Stimulated activated CD8-positive, alpha-beta memory T cell treated with anti-CD3 and anti-CD28 coated beads, Interleukin-15, amount 100 ng/mL, for 4 hours (primary cell): Measurements from ENCODE around the gene SNRPD2.
"Not testable (repeated sequence)": the region's sequence is repeated elsewhere in the genome, so short reads cannot be mapped to it uniquely, and the experiment has no call there.

Experiments used
- DNase-seq, 2 donors: peaks; one replicate each; pipeline ENCODE4 v3.0.0-alpha.2; 2020; ENCODE audit warnings: low read depth in 2 of 2

Gene SNRPD2

DNA sequence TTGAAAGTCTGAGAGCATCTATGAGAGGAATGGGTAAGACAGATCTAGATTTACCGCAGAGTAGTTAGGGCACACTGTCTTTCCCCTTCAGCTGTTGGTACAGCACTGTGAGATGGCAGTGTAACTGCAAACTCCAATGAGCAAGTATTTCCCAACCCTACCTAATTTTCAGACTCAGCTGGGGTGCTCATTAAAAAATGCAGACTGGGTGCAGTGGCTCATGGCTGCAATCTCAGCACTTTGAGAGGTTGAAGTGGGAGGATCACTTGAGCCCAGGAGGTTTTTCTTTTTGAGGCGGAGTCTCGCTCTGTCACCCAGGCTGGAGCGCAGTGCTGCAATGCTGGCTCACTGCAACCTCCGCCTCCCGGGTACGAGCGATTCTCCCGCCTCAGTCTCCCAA lies 13.4 kb upstream of the SNRPD2 start:
- no peak for DNase-seq

DNA sequence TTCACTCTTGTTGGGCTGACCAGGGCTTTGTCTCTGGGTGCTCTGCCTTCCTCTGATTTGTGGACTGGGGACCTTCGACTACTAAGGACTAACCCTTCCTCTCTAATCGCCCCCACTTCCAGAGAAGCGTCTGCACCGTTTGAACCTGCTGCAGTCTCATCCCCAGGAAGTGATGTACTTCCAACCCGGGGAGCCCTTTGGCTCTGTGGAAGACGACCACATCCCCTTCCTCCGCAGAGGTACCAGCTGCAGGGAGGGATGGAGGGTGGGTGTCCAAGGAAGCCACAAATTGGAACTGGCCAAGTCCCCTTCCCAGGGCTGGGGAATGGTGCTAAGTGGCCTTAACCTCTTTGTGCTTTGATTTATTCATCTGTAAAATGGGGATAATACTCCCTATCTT lies 9.9 kb upstream of the SNRPD2 start:
- DNase-seq: no peak

DNA sequence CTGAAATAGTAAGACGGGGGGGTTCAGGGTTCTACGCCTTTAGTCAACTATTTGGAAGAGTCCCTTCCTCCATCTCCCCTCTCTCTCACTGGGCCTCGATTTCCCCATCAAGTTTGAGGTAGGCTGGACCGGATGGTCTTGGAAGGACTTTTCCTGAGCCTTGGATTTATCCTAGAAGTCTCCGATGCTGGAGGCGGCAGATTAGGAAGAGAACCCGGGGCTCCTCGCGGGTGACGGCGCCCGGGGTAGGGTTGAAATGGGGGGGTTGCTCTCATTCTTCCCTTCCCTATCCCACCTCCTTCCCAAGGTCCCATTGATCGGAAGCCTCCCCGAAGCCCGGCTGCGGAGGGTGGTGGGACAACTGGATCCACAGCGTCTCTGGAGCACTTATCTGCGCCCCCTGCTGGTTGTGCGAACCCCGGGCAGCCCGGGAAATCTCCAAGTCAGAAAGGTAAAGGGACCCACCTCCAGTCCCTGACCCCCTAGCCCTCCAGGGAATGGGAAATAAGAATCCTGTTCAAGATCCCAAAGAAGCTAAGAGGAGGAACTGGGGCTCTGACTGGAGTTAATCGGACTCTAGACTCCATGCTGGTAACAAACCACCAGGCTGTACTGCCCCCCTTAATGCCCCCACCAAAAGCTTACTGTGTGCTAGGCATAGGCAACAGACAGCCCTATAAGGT lies 1.5 kb upstream of the SNRPD2 start:
- DNase-seq: peak in 1 of 2 donors; percentile 53

DNA sequence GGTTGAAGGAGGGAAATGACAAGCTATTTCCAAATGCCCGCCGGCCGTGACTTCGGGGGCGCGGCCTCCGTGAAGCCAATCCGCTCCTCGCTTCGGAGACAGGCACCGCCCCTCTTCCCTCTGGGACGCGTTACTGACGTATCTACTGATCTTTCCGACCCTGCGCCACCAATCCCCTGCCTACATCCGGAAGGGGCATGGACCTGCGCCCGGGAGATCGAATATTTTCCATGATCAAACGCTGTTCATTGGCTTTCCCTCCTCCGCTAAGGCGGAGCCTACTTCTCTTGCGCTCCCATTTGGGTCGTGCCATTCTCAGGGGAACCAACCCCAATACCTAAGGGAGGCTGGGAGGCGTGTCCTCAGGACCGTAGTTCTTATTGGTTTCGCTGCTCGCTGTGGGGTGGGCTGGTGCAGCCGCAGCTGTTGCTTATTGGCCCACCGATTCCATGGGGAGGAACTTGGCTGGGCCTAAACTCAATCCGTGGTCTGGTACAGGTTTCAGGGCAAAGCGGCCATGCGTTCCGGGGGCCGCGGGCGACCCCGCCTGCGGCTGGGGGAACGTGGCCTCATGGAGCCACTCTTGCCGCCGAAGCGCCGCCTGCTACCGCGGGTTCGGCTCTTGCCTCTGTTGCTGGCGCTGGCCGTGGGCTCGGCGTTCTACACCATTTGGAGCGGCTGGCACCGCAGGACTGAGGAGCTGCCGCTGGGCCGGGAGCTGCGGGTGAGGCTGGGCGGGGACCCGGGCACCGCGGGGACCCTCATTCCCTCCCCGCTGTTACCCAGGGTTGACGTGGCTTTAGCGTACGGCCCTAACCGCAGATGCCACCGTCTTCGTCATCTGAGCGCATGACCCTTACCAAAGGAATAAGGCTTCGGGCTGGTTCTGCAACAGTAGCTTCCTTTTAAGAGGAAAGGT lies 693 bp upstream of the SNRPD2 start, which contains the start of gene QPCTL:
QPCTL (plus strand) TSS at position 480 of the 919 bp plus-strand sequence; CDS start at position 518, 38 bp downstream.
- peak; percentile 92 to 97 for DNase-seq

DNA sequence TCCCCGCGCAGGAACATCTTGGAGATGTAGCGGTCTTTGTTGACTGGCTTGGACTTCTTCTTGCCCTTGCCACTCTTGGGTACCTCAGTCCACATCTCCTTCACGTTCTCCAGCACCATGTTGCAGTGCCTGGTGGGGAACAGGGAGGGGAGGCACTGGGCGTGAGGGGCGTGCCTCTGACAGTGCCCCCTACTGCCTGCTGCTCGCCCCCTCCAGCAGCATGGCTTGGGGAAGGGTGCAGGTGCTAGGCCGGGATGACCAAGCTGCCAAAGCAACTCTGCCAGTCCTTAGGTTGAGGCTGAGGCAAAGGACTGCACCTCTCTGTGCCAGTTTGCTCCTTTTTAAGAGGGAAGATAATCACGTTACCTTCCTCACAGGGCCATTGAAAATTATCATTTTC lies 4.2 kb downstream of the SNRPD2 start:
- no peak for DNase-seq

DNA sequence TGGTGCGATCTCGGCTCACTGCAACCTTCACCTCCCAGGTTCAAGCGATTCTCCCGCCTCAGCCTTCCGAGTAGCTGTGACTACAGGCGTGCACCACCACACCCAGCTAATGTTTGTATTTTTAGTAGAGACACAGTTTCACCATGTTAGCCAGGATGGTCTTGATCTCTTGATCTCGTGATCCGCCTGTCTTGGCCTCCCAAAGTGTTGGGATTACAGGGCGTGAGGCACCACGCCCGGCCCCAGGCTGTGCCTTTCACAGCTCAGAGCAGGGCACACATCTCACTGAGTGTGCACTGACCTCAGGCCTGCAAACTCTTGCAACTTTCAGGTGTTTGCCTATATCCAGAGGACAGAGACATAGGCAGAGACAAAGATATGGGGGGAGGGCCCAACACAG lies 6.7 kb downstream of the SNRPD2 start:
- DNase-seq: not testable (repeated sequence)

DNA sequence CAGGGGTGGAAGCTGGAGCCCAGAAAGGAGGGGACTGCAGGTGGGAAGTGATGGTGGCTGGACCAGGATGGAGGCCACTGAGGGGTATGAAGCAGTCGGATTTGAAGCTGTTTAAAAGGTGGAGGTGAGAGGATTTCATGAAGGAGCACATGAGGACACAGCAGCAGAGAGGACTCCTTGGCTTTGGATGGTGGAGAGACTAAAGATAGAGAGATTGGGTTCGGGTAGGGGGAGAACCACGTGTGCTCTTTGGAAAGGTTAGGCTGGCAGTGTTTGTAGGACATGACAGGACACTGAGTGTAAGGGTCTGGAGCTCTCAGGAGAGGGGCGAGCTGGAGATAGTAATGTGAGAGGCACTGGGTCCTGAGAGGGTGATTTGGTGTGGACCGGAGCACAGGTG lies 8.8 kb downstream of the SNRPD2 start:
- no peak for DNase-seq

DNA sequence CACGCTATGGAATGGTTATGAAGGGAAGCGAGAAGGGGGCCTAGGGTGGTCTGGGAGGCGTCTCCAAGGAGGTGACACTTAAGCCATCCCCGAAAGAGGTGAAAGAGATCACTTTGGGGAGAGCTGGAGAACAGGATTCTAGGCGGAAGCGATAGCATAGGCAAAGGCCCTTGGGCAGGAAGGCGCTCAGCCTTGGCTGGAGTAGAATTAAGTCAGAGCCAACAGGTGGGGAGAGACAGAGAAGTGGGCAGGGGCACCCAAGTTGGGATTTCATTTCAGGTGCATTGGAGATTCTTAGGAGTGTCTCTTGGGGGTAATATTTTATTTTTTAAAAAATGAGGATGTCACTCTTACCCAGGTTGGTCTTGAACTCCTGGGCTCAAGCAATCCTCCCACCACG lies 9.6 kb downstream of the SNRPD2 start:
- no peak for DNase-seq

DNA sequence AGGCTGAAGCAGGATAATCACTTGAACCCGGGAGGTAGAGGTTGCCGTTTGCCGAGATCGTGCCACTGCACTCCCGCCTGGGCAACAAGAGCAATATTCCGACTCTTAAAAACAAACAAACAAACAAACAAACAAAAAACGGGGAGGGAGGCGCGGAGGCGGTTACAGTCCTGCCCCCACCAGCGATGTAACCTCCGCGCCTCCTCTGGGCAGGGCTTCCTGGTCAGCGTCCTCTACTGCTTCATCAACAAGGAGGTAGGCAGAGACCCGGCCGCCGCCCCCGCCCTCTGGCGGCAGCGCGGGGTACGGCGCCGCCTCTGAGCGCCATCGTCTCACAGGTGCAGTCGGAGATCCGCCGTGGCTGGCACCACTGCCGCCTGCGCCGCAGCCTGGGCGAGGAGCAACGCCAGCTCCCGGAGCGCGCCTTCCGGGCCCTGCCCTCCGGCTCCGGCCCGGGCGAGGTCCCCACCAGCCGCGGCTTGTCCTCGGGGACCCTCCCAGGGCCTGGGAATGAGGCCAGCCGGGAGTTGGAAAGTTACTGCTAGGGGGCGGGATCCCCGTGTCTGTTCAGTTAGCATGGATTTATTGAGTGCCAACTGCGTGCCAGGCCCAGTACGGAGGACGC lies 10.2 kb downstream of the SNRPD2 start:
- DNase-seq: peak; percentile 63 to 72

DNA sequence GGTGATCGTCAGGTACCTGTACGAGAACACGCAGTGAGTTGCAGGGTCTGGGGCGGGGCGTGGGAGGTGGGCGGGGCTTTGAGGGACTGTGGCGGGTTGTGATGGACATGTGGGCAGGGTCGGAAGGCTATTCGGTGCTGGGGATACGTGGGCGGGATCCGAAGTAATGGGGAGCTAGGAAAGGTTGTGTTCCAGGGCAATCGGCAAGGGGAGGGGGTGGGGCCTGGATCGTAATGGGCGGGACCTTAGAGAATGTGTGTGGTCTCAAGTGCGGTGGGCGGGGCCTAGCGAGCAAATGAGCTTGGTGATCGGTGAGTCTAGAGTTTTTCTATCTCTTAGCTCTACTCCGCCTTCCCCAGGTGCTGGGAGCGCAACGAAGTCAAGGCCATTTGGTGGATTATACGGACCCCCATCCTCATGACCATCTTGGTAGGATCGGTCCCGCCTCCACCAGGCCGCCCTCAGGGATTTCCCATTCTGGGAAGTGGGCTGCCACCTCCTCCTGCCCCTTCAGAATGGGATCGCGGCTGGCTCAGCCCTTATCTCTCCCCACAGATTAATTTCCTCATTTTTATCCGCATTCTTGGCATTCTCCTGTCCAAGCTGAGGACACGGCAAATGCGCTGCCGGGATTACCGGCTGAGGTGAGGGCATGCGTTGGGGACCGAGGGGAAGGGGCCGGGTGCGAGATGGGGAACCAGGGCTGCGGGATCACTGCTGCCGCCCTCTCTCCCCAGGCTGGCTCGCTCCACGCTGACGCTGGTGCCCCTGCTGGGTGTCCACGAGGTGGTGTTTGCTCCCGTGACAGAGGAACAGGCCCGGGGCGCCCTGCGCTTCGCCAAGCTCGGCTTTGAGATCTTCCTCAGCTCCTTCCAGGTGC lies 14.2 kb downstream of the SNRPD2 start:
- peak; percentile 57 to 70 for DNase-seq

DNA sequence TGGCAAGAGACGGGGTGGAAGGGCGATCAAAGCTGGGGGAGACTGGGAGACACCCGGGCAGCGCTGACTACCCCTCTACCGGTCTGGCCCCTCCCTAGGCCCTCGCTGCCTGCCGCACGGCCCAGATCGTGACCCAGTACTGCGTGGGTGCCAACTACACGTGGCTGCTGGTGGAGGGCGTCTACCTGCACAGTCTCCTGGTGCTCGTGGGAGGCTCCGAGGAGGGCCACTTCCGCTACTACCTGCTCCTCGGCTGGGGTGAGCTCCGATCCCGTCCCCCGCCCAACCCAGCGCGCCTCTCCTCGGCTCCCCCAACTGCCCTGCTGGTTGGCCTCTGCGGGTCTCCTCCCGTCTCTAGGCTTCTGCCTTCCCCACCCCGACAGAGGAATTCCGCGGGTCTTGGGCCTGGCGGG lies 14.9 kb downstream of the SNRPD2 start:
- peak; percentile 60 to 73 for DNase-seq

DNA sequence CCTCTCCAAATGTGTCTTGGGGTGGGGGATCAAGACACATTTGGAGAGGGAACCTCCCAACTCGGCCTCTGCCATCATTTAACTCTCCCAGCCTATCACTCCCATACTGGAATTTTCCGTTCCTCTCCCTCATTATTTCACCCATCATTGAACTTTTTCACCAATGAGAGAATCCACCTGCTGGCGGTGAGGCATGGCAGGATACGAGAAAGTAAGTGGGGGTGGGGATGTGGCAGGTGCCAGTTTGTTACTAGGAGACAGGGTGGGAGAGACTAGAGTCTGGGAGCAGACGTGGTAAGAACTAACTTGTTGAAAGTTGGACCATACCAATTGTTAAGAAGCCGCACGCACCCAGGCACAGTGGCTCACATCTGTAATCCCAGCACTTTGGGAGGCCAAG lies 16.8 kb downstream of the SNRPD2 start:
- no peak for DNase-seq

DNA sequence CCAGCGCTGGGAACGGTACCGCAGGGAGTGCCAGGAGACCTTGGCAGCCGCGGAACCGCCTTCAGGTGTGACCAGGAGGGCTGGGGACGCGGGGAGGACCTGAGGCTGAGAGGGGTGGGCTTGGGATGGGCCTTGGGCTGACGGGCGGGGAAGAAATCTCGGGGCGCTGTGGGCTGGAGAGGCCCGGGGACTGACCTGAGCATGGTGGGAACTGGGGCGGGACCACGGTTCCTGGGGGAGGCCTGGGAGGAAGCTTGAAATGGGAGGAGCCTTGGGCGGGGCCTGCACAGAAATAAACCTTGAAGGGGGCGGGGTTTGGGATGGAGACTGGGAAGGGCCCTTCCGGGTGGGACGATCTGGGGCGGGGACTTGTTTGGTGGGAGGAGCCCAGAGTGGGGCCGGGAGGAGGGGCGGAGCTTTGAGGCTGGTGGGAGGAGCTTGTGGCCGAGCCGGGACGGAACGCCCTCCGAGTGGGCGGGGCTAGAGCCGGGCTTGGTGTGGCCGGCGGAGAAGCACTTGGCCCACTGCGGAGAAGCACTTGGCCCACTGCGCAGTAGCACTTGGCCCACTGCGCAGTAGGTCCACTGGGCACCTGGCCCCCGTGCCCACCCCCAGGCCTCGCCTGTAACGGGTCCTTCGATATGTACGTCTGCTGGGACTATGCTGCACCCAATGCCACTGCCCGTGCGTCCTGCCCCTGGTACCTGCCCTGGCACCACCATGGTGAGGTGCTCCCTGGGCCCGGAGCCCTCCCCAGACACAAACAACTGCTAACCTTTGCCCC lies 20.9 kb downstream of the SNRPD2 start:
- no peak for DNase-seq

DNA sequence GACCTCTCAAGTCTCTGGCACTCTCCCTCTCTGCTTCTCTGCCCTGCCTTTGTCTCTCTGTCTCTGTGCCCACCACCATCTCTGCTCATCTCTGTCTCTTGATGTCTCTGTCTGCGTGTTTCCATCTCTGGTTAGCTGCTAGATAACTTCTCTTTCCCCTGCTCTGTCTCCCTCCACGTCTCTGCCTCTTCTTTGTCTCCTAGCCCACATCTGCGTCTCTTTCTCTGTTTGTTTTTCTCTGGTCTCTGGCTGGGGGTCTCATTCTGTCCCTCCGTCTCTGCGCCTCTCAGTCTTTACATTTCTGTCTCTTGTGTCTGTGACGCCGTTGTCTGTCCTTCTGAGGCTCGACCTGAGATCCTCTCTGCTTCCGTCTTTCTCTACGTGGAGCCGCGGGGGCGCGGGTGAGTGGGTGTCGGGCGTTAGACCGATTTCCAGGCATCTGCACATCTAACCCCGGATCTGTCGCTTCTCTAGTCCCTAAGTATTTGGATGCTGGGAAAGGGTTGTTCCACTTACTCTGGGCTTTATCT lies 23.3 kb downstream of the SNRPD2 start:
- peak in 1 of 2 donors; percentile 30 for DNase-seq

DNA sequence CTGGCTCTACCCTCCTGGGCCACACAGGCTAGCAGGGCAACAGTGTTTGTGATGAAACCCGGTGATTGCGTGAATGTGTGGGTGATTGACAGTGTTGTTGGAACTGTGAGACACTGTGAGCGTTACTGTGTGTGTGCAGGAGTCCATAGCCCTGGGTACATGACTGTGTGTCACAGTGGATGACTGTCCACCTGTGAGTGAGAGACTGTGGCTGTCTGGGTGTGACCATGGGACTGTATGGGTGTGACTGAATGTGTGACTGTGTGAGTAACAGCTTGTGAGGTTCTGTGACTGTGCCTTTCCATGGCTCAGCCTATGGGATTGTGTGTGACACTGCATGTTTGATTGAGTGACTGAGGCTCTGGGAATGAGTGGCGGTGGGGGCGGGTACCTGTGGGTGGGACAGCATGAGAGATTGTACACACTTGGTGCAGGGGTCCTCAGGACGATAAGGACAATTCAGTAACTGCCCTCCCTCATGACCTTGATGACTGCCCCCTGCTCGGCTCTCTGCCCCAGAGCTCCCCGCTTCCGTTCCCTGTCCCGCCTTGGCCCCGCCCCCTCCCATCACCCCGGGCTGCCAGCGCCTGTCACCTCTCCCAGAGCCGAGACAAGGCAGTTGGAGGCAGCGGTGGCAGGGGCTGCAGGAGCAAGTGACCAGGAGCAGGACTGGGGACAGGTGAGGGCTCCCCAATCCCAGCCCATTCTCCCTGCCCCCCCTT lies 24.0 kb downstream of the SNRPD2 start, which contains the start of gene GIPR:
GIPR (plus strand) TSS at position 602 of the 722 bp plus-strand sequence. CDS start 1,300 bp downstream, outside the sequence.
- DNase-seq: peak; percentile 26 to 30

DNA sequence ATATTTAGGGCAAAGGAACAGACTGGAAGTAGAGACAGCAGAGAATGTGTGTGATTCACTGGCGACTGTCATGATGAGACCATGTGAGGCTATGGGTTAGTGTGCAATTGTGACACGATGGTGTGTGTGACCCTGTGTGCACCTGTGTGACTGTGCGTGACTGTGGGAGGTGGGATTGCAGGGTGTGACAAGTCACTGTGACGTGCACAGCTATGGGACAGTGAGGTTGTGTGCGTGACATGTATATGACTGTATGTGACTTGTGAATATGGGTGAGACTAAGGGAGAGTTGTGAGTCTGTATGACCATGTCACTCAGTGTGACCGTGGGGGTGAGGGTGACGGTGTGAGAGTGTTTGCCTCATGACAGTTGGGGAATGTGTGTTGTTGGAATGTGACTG lies 27.2 kb downstream of the SNRPD2 start:
- no peak for DNase-seq

DNA sequence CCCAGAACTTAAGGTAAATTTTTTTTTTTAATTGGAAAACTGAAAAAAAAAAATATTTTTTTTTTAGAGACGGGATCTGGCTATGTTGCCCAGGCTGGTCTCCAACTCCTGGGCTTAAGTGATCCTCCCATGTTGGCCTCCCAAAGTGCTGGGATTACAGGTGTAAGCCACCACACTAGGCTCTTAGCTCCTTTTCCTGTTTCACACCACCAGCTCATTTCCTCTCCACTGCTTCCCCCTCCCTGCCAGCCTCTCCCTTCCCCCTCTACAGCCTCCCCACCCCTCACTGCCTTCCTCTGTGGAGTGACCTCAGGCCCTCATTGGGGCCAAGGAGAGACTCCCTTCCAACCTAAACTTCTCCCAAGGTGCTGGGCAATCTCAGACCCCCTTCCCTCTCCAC lies 28.0 kb downstream of the SNRPD2 start:
- DNase-seq: no peak

DNA sequence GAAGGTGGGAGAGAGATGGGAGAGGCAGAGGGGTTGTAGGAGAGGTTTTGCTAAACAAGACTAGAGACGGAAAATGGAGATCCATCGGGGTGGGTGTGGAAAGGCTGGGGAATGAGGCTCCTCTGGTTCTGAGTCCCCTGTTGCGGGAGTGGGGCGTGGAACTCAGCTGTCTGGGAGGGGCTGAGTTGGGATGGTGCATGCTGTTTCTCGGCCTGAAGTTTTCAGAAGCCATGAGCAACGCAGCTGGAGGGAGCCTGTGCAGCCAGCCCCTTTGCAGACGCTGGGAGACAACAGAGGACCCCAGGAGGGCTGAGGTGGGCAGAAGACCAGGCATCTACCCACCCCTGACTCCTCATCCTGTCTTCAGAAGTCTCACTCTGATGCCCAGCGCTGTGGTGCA lies 31.1 kb downstream of the SNRPD2 start:
- no peak for DNase-seq

DNA sequence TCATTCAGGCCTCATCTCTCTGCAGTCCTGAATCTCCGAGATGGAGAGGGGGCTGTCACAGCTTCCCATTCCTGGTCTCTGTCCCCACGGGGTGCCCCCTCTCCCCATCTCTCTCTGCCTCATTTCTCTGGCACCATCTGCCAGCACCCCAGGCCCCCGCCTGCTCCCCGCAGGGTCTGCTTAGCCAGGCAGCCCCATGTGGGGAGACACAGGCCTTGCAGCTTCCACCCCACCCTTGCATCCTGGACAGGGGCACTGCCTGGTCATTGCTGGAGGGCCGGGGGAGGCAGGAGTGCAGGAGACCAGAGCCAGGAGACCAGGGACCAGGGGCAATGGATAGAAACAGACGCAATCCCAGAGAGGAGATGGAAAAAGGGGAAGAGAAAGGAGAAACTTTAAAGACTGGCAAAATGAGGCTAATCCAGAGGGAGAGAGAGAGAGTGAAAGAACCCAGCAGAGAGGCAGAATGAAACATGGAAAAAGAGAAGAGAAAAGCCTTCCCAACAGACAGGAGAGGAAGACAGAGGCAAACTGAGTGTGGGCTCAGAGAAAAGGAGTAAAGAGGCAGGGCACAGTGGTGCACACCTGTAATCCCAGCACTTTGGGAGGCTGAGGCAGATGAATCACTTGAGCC lies 32.5 kb downstream of the SNRPD2 start:
- no peak for DNase-seq
